Measurements from ENCODE around the gene MYT1.
"Not testable (repeated sequence)": the region's sequence is repeated elsewhere in the genome, so short reads cannot be mapped to it uniquely, and the experiment has no call there.

DNA sequence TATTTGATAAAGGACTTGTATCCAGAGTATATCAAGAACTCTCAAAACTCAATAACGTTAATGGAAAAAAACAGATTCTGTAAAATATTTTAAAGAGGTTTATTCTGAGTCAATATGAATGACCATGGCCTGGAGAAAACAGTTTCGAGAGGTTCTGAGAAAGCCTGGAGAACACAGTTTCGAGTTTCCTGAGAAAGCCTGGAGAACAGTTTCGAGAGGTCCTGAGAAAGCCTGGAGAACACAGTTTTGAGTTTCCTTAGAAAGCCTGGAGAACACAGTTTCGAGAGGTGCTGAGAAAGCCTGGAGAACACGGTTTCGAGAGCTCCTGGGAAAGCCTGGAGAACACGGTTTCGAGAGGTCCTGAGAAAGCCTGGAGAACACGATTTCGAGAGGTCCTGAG, 41.3 kb upstream of the MYT1 start:
- not testable (repeated sequence) for TF ChIP-seq ZNF274 (IDR thresholded peaks at IDR 0.05; ENCODE audit: borderline replicate concordance, extremely low read depth, low read length); CEBPB (IDR thresholded peaks at IDR 0.05; ENCODE audit: low read depth, low read length); EZH2 (IDR thresholded peaks at IDR 0.05; ENCODE audit: low read depth, low read length, severe bottlenecking); POLR2A (IDR thresholded peaks at IDR 0.05; ENCODE audit: control extremely low read depth in 1 of 2, low read depth in 2 of 2, low read length in 2 of 2); CHD2 (IDR thresholded peaks at IDR 0.05; ENCODE audit: low read length); NANOG (IDR thresholded peaks at IDR 0.05; ENCODE audit: insufficient read depth, low read depth, low read length, poor library complexity, severe bottlenecking); CHD1 (IDR thresholded peaks at IDR 0.05; ENCODE audit: low read depth, low read length); EP300 (IDR thresholded peaks at IDR 0.05; ENCODE audit: borderline replicate concordance in 1 of 2, low read depth in 2 of 2, low read length in 2 of 2); JUN (IDR thresholded peaks at IDR 0.05; ENCODE audit: low read depth, low read length)
- TF ChIP-seq, protein P1, sequence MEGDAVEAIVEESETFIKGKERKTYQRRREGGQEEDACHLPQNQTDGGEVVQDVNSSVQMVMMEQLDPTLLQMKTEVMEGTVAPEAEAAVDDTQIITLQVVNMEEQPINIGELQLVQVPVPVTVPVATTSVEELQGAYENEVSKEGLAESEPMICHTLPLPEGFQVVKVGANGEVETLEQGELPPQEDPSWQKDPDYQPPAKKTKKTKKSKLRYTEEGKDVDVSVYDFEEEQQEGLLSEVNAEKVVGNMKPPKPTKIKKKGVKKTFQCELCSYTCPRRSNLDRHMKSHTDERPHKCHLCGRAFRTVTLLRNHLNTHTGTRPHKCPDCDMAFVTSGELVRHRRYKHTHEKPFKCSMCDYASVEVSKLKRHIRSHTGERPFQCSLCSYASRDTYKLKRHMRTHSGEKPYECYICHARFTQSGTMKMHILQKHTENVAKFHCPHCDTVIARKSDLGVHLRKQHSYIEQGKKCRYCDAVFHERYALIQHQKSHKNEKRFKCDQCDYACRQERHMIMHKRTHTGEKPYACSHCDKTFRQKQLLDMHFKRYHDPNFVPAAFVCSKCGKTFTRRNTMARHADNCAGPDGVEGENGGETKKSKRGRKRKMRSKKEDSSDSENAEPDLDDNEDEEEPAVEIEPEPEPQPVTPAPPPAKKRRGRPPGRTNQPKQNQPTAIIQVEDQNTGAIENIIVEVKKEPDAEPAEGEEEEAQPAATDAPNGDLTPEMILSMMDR (IDR thresholded peaks at IDR 0.05; ENCODE audit: control extremely low read depth in 1 of 3, insufficient read depth in 1 of 3, low read depth in 1 of 3, low read length in 3 of 3), result not testable (repeated sequence)
- TF ChIP-seq, protein P2, sequence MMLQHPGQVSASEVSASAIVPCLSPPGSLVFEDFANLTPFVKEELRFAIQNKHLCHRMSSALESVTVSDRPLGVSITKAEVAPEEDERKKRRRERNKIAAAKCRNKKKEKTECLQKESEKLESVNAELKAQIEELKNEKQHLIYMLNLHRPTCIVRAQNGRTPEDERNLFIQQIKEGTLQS (IDR thresholded peaks at IDR 0.05; ENCODE audit: insufficient read depth, low read depth, low read length), result not testable (repeated sequence)
- TF ChIP-seq, protein P3, sequence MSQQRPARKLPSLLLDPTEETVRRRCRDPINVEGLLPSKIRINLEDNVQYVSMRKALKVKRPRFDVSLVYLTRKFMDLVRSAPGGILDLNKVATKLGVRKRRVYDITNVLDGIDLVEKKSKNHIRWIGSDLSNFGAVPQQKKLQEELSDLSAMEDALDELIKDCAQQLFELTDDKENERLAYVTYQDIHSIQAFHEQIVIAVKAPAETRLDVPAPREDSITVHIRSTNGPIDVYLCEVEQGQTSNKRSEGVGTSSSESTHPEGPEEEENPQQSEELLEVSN (IDR thresholded peaks at IDR 0.05), result not testable (repeated sequence)
- TF ChIP-seq, protein P4, sequence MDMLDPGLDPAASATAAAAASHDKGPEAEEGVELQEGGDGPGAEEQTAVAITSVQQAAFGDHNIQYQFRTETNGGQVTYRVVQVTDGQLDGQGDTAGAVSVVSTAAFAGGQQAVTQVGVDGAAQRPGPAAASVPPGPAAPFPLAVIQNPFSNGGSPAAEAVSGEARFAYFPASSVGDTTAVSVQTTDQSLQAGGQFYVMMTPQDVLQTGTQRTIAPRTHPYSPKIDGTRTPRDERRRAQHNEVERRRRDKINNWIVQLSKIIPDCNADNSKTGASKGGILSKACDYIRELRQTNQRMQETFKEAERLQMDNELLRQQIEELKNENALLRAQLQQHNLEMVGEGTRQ (IDR thresholded peaks at IDR 0.05; ENCODE audit: low read length), result not testable (repeated sequence)

Measured in H1 (cell line).